AG09309 (cell line): ENCODE data around the gene PLBD1.
A peak's percentile ranks its signal among the peaks of the same experiment; 100 is the strongest.

ENCODE experiments used
- DNase-seq: peaks from one replicate; pipeline ENCODE4 v3.0.0-alpha.2; 2010; ENCODE audit warnings: low read depth
- H3K4me3 ChIP-seq: 2 replicates; pipeline ENCODE4 v1.5.1; 2011; ENCODE audit warnings: mild to moderate bottlenecking, low read depth, low read length, moderate library complexity; ENCODE audit not compliant: control insufficient read depth
- TF ChIP-seq, protein P1 (sequence below): IDR thresholded peaks from 2 replicates; pipeline ENCODE4 v1.5.1; 2011; ENCODE audit warnings: mild to moderate bottlenecking, low read depth, low read length, inconsistent platforms; ENCODE audit not compliant: insufficient read depth, control insufficient read depth; ENCODE audit errors: missing control alignments

Gene PLBD1, protein sequence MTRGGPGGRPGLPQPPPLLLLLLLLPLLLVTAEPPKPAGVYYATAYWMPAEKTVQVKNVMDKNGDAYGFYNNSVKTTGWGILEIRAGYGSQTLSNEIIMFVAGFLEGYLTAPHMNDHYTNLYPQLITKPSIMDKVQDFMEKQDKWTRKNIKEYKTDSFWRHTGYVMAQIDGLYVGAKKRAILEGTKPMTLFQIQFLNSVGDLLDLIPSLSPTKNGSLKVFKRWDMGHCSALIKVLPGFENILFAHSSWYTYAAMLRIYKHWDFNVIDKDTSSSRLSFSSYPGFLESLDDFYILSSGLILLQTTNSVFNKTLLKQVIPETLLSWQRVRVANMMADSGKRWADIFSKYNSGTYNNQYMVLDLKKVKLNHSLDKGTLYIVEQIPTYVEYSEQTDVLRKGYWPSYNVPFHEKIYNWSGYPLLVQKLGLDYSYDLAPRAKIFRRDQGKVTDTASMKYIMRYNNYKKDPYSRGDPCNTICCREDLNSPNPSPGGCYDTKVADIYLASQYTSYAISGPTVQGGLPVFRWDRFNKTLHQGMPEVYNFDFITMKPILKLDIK

DNA sequence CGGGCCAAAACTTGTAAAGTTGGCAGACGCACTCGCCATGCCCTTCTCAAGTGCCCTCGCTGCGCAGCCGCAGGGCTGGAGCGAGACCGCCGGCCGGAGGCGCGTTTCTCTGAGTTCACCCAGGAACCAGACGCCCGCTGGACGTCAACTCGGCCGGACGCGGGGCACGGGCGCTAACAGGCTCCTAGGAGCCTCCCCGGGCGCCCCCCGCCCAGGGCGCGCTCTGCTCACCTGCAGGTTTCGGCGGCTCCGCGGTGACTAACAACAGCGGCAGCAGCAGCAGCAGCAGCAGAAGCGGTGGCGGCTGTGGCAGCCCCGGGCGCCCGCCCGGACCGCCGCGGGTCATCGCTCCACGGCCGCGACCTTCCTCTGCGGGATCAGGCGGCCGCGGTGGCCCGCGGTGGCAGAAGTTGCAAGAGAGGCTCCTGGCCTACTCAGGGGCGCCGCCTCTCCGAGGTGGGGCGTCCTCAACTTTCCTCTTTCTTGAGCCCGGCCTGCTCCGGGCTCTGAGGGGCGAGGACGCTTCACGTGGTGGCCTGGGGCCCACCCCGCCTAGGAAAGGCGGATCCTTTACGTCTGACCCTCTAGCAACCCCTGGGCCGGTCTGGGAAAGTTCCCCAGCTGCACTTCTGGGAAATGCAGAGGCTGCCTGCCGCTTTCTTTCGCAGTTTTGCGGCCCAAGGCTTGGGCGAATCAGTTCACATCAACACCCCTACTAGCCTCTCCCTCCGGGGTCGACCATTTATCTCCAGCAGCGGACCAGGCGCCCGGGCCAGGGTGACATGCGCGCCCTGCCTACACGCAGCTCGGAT, at the start of gene PLBD1:
Gene PLBD1, minus strand, starts transcription at position 533 of the 812 bp plus-strand sequence. Its CDS starts 187 bp downstream, at position 346.
- TF ChIP-seq, protein P1, sequence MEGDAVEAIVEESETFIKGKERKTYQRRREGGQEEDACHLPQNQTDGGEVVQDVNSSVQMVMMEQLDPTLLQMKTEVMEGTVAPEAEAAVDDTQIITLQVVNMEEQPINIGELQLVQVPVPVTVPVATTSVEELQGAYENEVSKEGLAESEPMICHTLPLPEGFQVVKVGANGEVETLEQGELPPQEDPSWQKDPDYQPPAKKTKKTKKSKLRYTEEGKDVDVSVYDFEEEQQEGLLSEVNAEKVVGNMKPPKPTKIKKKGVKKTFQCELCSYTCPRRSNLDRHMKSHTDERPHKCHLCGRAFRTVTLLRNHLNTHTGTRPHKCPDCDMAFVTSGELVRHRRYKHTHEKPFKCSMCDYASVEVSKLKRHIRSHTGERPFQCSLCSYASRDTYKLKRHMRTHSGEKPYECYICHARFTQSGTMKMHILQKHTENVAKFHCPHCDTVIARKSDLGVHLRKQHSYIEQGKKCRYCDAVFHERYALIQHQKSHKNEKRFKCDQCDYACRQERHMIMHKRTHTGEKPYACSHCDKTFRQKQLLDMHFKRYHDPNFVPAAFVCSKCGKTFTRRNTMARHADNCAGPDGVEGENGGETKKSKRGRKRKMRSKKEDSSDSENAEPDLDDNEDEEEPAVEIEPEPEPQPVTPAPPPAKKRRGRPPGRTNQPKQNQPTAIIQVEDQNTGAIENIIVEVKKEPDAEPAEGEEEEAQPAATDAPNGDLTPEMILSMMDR = no peak
- peak within 1 kb of the TSS; percentile 19 for H3K4me3 ChIP-seq
- DNase-seq = no peak

DNA sequence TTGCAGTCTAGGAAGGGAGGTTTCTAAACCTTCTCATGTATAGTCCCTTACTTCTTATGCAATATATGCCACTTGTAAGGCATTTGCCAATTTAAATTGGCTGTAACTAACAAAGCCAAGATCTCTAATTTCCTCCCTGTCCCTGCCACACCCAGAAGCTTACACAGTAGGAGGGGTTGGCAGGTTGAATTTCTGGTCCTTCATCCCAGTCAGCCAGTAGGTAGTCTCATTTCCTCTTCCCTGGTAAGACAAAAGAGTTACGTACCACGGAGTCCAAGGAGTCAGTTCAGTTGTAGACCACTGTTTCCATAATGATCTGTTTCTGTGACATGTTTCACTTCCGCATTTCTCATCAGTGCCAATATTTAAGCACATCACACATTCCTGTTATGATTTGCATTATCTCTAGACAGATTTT, 47.0 kb upstream of the PLBD1 start:
- TF ChIP-seq, protein P1 = no peak
- no peak overlapping the region for H3K4me3 ChIP-seq
- DNase-seq = no peak

DNA sequence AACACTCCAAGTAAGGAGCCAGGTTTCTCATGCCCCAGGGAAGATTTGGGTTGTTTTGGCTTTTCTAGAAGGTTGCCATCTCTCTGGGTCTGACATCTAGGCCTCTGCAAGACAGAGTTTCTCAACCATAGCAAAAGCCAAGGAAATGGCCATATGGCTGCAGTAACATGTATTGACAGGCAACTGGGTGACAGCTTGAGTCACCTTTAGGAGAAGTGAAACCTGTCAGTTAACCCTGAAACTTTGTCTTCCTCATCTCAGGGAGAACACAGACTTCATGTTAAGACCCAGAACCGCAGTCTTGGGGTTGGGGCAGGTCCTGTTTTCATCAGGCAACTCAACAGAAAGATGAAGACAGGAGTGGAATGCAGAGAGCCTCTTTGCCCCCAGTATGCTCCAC, 46.0 kb upstream of the PLBD1 start:
- TF ChIP-seq, protein P1 = no peak

DNA sequence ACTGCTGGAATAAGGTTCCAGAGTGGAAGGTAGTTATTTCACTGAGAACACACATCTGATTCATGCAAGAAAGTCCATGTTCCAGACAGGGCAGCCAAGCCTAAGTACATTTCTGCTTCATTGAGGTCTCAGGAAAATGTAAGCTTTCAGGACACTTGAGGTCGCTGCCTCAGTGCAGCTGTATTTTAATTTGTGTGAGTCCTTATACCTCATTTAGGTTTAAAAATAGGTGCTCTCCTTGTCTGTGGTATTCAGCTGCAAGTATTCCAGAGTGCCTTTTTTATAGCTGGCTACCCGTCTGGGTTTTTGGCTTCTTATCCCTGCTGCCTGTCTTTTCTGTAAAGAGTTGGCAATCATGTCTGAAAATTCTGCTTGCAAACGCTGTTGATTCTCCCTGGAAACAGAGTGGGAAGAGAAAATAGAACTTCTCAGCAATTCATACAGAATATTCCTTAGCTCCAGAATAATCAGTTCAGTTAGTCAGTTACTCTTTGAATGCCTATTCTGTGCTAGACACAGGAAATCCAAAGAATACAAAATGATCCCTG, 45.3 kb upstream of the PLBD1 start:
- TF ChIP-seq, protein P1 = no peak
- no peak for DNase-seq
- H3K4me3 ChIP-seq = no peak overlapping the region

More for the DNA sequence above, 46.0 kb upstream of the PLBD1 start:
- no peak overlapping the region for H3K4me3 ChIP-seq
- no peak for DNase-seq

DNA sequence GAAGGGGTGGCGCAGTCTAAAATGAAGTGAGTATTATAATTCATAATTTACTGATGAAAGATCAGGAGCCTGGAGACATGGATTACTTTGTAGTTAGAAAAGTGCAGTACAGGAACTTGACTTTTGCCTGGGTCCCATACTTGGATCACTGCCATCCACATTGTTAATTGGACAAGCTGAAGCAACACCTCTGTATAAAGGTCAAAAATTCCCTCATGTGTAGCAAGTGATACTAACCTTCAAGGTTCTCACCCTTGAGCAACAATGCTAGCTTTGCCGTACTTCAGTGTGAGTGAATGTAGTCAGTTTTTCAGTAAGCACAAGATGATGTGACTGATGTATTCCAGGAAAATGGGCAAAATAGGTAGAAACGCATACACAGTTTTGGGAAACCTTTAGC, 44.6 kb upstream of the PLBD1 start:
- TF ChIP-seq, protein P1 = no peak
- DNase-seq = no peak
- H3K4me3 ChIP-seq = no peak overlapping the region

DNA sequence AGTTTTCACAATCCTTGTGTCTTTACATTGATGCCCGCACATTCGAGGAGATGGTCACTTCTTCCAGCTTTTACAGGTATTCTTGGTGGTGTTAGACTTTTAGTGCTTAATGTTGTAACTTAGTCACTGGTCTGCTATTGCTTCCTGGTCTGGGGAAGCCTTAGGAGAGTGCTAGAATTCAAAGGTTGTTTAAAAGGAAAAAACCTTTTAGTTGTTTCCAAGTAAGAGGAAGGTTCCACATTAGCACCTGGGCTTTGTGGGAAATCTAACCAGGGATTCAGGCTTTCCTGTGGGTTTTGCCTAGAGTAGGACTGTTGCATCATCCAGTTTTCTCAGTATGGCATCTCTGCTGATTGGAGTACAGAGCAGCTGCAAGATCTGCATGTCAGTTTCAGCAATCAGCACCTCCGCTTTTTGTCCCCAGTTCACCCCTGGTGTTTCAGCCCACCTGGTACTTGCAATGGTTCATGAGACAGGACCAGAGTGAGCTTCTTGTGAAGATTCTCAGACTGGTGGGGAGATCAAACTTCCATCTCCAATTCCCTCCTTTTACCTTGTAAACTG, 44.0 kb upstream of the PLBD1 start:
- DNase-seq = no peak
- TF ChIP-seq, protein P1 = no peak
- H3K4me3 ChIP-seq = no peak overlapping the region
